Embryonic facial prominence (tissue), 1 donor: ENCODE results near the gene HS1BP3.

Experiments
- DNase-seq: peaks from one replicate; pipeline ENCODE4 v3.0.0-alpha.2; 2016; ENCODE audit errors: extremely low spot score

Gene HS1BP3

GRCh38 chr2:20617892-20618467 lies 32.9 kb downstream of the HS1BP3 start:
- DNase-seq, result no peak

GRCh38 chr2:20617081-20617575 lies 33.8 kb downstream of the HS1BP3 start:
- DNase-seq, result no peak

GRCh38 chr2:20616341-20616871 lies 34.5 kb downstream of the HS1BP3 start:
- no peak for DNase-seq

- DNase-seq, result no peak
Measured at GRCh38 chr2:20615466-20616241, 35.2 kb downstream of the HS1BP3 start.

- DNase-seq, result no peak
Measured at GRCh38 chr2:20615068-20615465, 35.8 kb downstream of the HS1BP3 start.

- DNase-seq, result no peak
Measured at GRCh38 chr2:20614201-20615067, 36.5 kb downstream of the HS1BP3 start.

GRCh38 chr2:20612925-20613916 lies 37.7 kb downstream of the HS1BP3 start:
- DNase-seq, result no peak

- no peak for DNase-seq
Measured at GRCh38 chr2:20611844-20612356, 39.0 kb downstream of the HS1BP3 start.

GRCh38 chr2:20611077-20611843 lies 39.6 kb downstream of the HS1BP3 start:
- no peak for DNase-seq

- DNase-seq, result no peak
Measured at GRCh38 chr2:20609995-20610357, 40.9 kb downstream of the HS1BP3 start.

GRCh38 chr2:20609349-20609994 lies 41.4 kb downstream of the HS1BP3 start:
- no peak for DNase-seq

- DNase-seq, result no peak
Measured at GRCh38 chr2:20608666-20609348, 42.1 kb downstream of the HS1BP3 start.

GRCh38 chr2:20607446-20607845 lies 43.5 kb downstream of the HS1BP3 start:
- no peak for DNase-seq

- DNase-seq, result no peak
Measured at GRCh38 chr2:20606198-20606597, 44.7 kb downstream of the HS1BP3 start.

- no peak for DNase-seq
Measured at GRCh38 chr2:20604951-20605381, 45.9 kb downstream of the HS1BP3 start.

GRCh38 chr2:20604401-20604911 lies 46.4 kb downstream of the HS1BP3 start:
- no peak for DNase-seq

GRCh38 chr2:20603791-20604190 lies 47.1 kb downstream of the HS1BP3 start:
- DNase-seq, result no peak

- DNase-seq, result no peak
Measured at GRCh38 chr2:20602803-20603202, 48.1 kb downstream of the HS1BP3 start.
